Endothelial cell of umbilical vein (primary cell): Measurements from ENCODE around the gene MAMSTR. TPM values are rescaled to one million over a fixed set of nuclear protein-coding genes. Genes with fewer than 3 reads are reported as not detected.

Experiments used
- BruUV-seq: library from RNA; stranded (reverse); fragments of 400-500 nt; replicated peaks from 2 replicates; lab custom pipeline; 2021; lab: Mats Ljungman, UMichigan
- CTCF ChIA-PET: fragments of 300-600, 350-600 bp; sonication (Branson Sonifier 250); formaldehyde crosslinking; loops from one replicate; lab custom pipeline; 2021; ENCODE audit warnings: antibody characterized with exemption, inconsistent platforms; lab: Charles Lee
- POLR2A ChIA-PET: fragments of 300-600, 350-600 bp; sonication (Branson Sonifier 250); formaldehyde crosslinking; loops from one replicate; lab custom pipeline; 2021; ENCODE audit warnings: antibody characterized with exemption, inconsistent platforms; lab: Charles Lee
- DNase-seq: peaks from one replicate; pipeline ENCODE4 v3.0.0-alpha.2; 2011; ENCODE audit warnings: low read depth, low spot score
- FAIRE-seq: peaks from 2 replicates; lab custom pipeline; 2011; peaks lifted over from hg19 to GRCh38; lab: Jason Lieb, UNC
- H2AFZ ChIP-seq: 2 replicates; pipeline ENCODE4 v1.6.0; 2012; ENCODE audit warnings: low read depth, low read length, control low read depth, inconsistent platforms
- H3K27ac ChIP-seq: 2 replicates; pipeline ENCODE4 v1.5.1; 2011; ENCODE audit warnings: low read depth, mild to moderate bottlenecking, control low read depth, low read length, moderate library complexity; ENCODE audit not compliant: insufficient read depth
- H3K27me3 ChIP-seq, 2 experiments: 2 replicates each; pipeline versions ENCODE4 v1.6.0 to v1.6.1; 2011; ENCODE audit warnings: low read length in 2 of 2, mixed read lengths in 1 of 2; ENCODE audit not compliant: control insufficient read depth in 2 of 2, insufficient read depth in 2 of 2
- H3K36me3 ChIP-seq, 2 experiments: 2 replicates in 1 of 2; 3 replicates in 1 of 2; pipeline ENCODE4 v1.5.1; 2011; ENCODE audit warnings: low read length in 2 of 2, mild to moderate bottlenecking in 1 of 2, moderate library complexity in 1 of 2; ENCODE audit not compliant: control insufficient read depth in 2 of 2, insufficient read depth in 2 of 2; ENCODE audit errors: extremely low read depth in 1 of 2
- H3K4me1 ChIP-seq: 3 replicates; pipeline ENCODE4 v1.5.1; 2011; ENCODE audit warnings: mild to moderate bottlenecking, low read length; ENCODE audit not compliant: control insufficient read depth, insufficient read depth; ENCODE audit errors: extremely low read depth
- H3K4me2 ChIP-seq: 2 replicates; pipeline ENCODE4 v1.6.1; 2011; ENCODE audit warnings: low read length, control low read depth, mixed read lengths; ENCODE audit not compliant: insufficient read depth
- H3K4me3 ChIP-seq, 3 experiments: fragments of 200-600 bp in 1 of 3; sonication (generic), shearing (Covaris generic) in 1 of 3; replicated peaks in 1 of 3; 2 replicates each; pipeline ENCODE4 v1.5.1; 2011 to 2016; ENCODE audit warnings: control low read depth in 3 of 3, low read length in 3 of 3, mild to moderate bottlenecking in 2 of 3, inconsistent platforms in 1 of 3, low read depth in 1 of 3, moderate library complexity in 1 of 3; ENCODE audit not compliant: insufficient read depth in 1 of 3
- H3K79me2 ChIP-seq: 2 replicates; pipeline ENCODE4 v1.6.0; 2012; ENCODE audit warnings: low read length, inconsistent platforms; ENCODE audit not compliant: control insufficient read depth, insufficient read depth
- H3K9ac ChIP-seq: replicated peaks from 2 replicates; pipeline ENCODE3; 2011; ENCODE audit warnings: low read length, control low read depth; ENCODE audit not compliant: insufficient read depth; ENCODE audit errors: extremely low read depth
- H3K9me1 ChIP-seq: replicated peaks from 3 replicates; pipeline ENCODE4 v1.6.0; 2011; ENCODE audit warnings: mild to moderate bottlenecking, low read length; ENCODE audit not compliant: control insufficient read depth, insufficient read depth; ENCODE audit errors: extremely low read depth
- H3K9me3 ChIP-seq: replicated peaks from 2 replicates; pipeline ENCODE4 v1.5.1; 2012; ENCODE audit warnings: low read length, inconsistent platforms; ENCODE audit not compliant: control insufficient read depth, insufficient read depth
- H4K20me1 ChIP-seq: replicated peaks from 2 replicates; pipeline ENCODE3; 2011; ENCODE audit warnings: mild to moderate bottlenecking, low read length; ENCODE audit not compliant: control insufficient read depth, insufficient read depth; ENCODE audit errors: extremely low read depth
- CTCF ChIP-seq, 2 donors: IDR thresholded peaks; 1 replicate in 1 of 2; 2 replicates in 1 of 2; pipeline ENCODE4 v1.5.1; 2011; ENCODE audit warnings: low read length in 2 of 2, mild to moderate bottlenecking in 2 of 2, moderate library complexity in 2 of 2, control low read depth in 1 of 2, inconsistent platforms in 1 of 2, low read depth in 1 of 2; ENCODE audit not compliant: insufficient read depth in 1 of 2; ENCODE audit errors: extremely low read depth in 1 of 2
- EZH2 ChIP-seq: IDR thresholded peaks from 2 replicates; pipeline ENCODE4 v1.6.1; 2012; ENCODE audit warnings: borderline replicate concordance, low read depth, mild to moderate bottlenecking, moderate library complexity, low read length, inconsistent platforms; ENCODE audit not compliant: severe bottlenecking
- GATA2 ChIP-seq: IDR thresholded peaks from 2 replicates; pipeline ENCODE4 v1.7.0; 2011; ENCODE audit warnings: low read depth, mild to moderate bottlenecking, moderate library complexity, mixed read lengths, low read length; ENCODE audit not compliant: insufficient read length, insufficient read depth
- JUN ChIP-seq: IDR thresholded peaks from 2 replicates; pipeline ENCODE4 v1.6.1; 2011; ENCODE audit warnings: borderline replicate concordance, low read depth; ENCODE audit not compliant: insufficient read length, insufficient read depth
- MAX ChIP-seq: IDR thresholded peaks from 2 replicates; pipeline ENCODE4 v1.6.1; 2011; ENCODE audit not compliant: insufficient read depth, insufficient read length
- POLR2A ChIP-seq: IDR thresholded peaks from 2 replicates; pipeline ENCODE4 v1.6.1; 2012; ENCODE audit warnings: low read depth, mild to moderate bottlenecking, control low read depth, low read length
- POLR2AphosphoS5 ChIP-seq: IDR thresholded peaks from 2 replicates; pipeline ENCODE4 v1.6.1; 2012; ENCODE audit warnings: low read depth, mild to moderate bottlenecking, control low read depth, low read length, moderate library complexity; ENCODE audit not compliant: insufficient read depth
- dilution Hi-C: fragments of 300-500 bp; cut with MboI; formaldehyde crosslinking; loops from one replicate; pipeline ENCODE4 v1.15.0; 2019; ENCODE audit warnings: low sequenced_read_pairs; ENCODE audit not compliant: extremely low pct_ligation_motif_present
- intact Hi-C: fragments of 100-400 bp; cut with micrococcal nuclease; formaldehyde crosslinking; loops from one replicate; pipeline ENCODE4 v1.10.0; 2022
- polyA plus RNA-seq, 4 experiments: library from polyadenylated mRNA; depleted of rRNA in 3 of 4; stranded (reverse) in 3 of 4; unstranded in 1 of 4; fragments of >200 nt; gene quantifications; 2 replicates each; pipeline versions ENCODE4 v1.2.1 to v1.2.3, GENCODE V29; 2011 to 2012; ENCODE audit warnings: missing spikeins in 1 of 4
- total RNA-seq: library from RNA; stranded (reverse); gene quantifications from 2 replicates; pipeline ENCODE4 v1.2.3, GENCODE V29; 2021

The MAMSTR gene
- total and polyA plus RNA-seq, 2 donors (not counting 3 experiments of a cell fraction or from before 2014, with no cell fraction given), result 0.57 to 0.84 TPM

- Histone ChIP-seq H3K27me3 (no peaks in the 10 kb centered on the region), H3K9ac (no peak overlapping the region), H4K20me1 (no peaks in the 10 kb centered on the region), H3K36me3 (no peaks in the 10 kb centered on the region), H3K79me2 (no peaks in the 10 kb centered on the region), H3K9me1 (no peaks in the 10 kb centered on the region), H3K27ac (no peak overlapping the region), H2AFZ (no peak overlapping the region), H3K4me2 (no peak overlapping the region), H3K4me1 (peaks cover 5% of the 10 kb centered on the region), H3K9me3 (no peaks in the 10 kb centered on the region), H3K4me3 (no peak overlapping the region)
- no TSS peak for BruUV-seq
- CTCF ChIA-PET, result interaction anchor here (1.0 kb wide), 1 partner anchor 9 kb away, joined by 3 read pairs; no protein-coding TSS in a partner anchor
- DNase-seq, result no peak
- FAIRE-seq, result no peak
- TF ChIP-seq MAX (no peak), EZH2 (no peak), JUN (no peak)
- POLR2A ChIA-PET, result no interaction called here
- dilution Hi-C loops, result no loop called here
- intact Hi-C loops, result no loop called here
Observed at GRCh38 chr19:48702701-48703100, 16.8 kb downstream of the MAMSTR start.

- BruUV-seq, result no TSS peak
- Histone ChIP-seq H3K9me3 (no peaks in the 10 kb centered on the region), H4K20me1 (no peaks in the 10 kb centered on the region), H3K9me1 (no peaks in the 10 kb centered on the region), H3K79me2 (no peaks in the 10 kb centered on the region), H3K9ac (no peak overlapping the region), H3K4me2 (no peak overlapping the region), H2AFZ (peak overlapping the region; percentile 67), H3K27ac (no peak overlapping the region), H3K27me3 (no peaks in the 10 kb centered on the region), H3K4me1 (peaks cover 16% of the 10 kb centered on the region), H3K4me3 (no peak overlapping the region), H3K36me3 (no peaks in the 10 kb centered on the region)
- intact Hi-C loops, result loop anchor here (1.0 kb wide), 1 partner anchor 49 kb away; no protein-coding TSS in a partner anchor
- ChIA-PET CTCF (interaction anchor here (0.8 to 1.4 kb wide), 6 partner anchors 15 to 273 kb away, joined by 3 to 8 read pairs (median 4); no protein-coding TSS in a partner anchor), POLR2A (interaction anchor here (0.6 to 1.0 kb wide), 4 partner anchors 27 to 153 kb away, joined by 3 to 10 read pairs (median 4); partner anchors contain the start of genes RPL18 and SPHK2)
- no peak for TF ChIP-seq CTCF (IDR thresholded peaks at IDR 0.05; ENCODE audit: extremely low read depth in 1 of 2, insufficient read depth in 1 of 2, low read depth in 1 of 2, low read length in 2 of 2)
- peak; percentile 45 for TF ChIP-seq GATA2
- TF ChIP-seq POLR2A, result no peak
- peak; percentile 59 for TF ChIP-seq POLR2AphosphoS5
- peak; percentile 91 for FAIRE-seq
- dilution Hi-C loops, result no loop called here
- DNase-seq, result peak; percentile 60
Observed at GRCh38 chr19:48698046-48698445, 21.5 kb downstream of the MAMSTR start.
